Suprapubic skin (tissue), 4 donors: ENCODE measurements around the gene POFUT1. TPM values are rescaled to one million over a fixed set of nuclear protein-coding genes. Genes with fewer than 3 reads are reported as not detected.

Experiments used
- DNase-seq, 2 donors: peaks; one replicate each; pipeline ENCODE4 v3.0.0-alpha.2; 2019; ENCODE audit warnings: low spot score in 2 of 2
- H3K27ac ChIP-seq: fragments of 200-600 bp; sonication (generic); one replicate; pipeline ENCODE4 v1.5.1; 2019
- H3K27me3 ChIP-seq: fragments of 200-600 bp; sonication (generic); one replicate; pipeline ENCODE4 v1.5.1; 2019
- H3K36me3 ChIP-seq: fragments of 200-600 bp; sonication (generic); one replicate; pipeline ENCODE4 v1.5.1; 2019
- H3K4me1 ChIP-seq: fragments of 200-600 bp; sonication (generic); one replicate; pipeline ENCODE4 v1.5.1; 2019
- H3K4me3 ChIP-seq: fragments of 200-600 bp; sonication (generic); one replicate; pipeline ENCODE4 v1.5.1; 2019; ENCODE audit warnings: mild to moderate bottlenecking
- H3K9me3 ChIP-seq: fragments of 200-600 bp; sonication (generic); one replicate; pipeline ENCODE4 v1.5.1; 2019
- EP300 ChIP-seq: sonication (generic); formaldehyde crosslinking; IDR thresholded peaks from one replicate; pipeline ENCODE4 v1.6.1; 2017; ENCODE audit warnings: antibody characterized with exemption
- POLR2A ChIP-seq, 2 donors: fragments of 450-650 bp; IDR thresholded peaks; one replicate each; pipeline ENCODE4 v1.6.1; 2017; ENCODE audit warnings: antibody characterized with exemption in 2 of 2, mild to moderate bottlenecking in 2 of 2, moderate library complexity in 2 of 2
- POLR2AphosphoS5 ChIP-seq, 3 donors: sonication (generic); formaldehyde crosslinking; IDR thresholded peaks; one replicate each; pipeline ENCODE4 v1.6.1; 2017; ENCODE audit warnings: antibody characterized with exemption in 3 of 3
- WGBS: methylation state at CpG from one replicate; pipeline ENCODE4 v1.1.5; 2018; 5-methylcytosine and 5-hydroxymethylcytosine counted together
- total RNA-seq, 4 donors: library from RNA; depleted of rRNA; stranded (reverse); fragments of >200 nt; gene quantifications; one replicate each; pipeline ENCODE4 v1.1.0, GENCODE V29; 2016
- TF ChIP-seq, protein P1 (sequence below), 2 donors: fragments of 200-600 bp in 1 of 2; fragments of 450-650 bp in 1 of 2; sonication (generic) in 1 of 2; IDR thresholded peaks; one replicate each; pipeline ENCODE4 v1.5.1; 2016 to 2019; ENCODE audit warnings: antibody characterized with exemption in 2 of 2, mild to moderate bottlenecking in 1 of 2, moderate library complexity in 1 of 2

The POFUT1 gene
- total RNA-seq, 4 donors from 2014 or later = 19.0 to 36.4 (median 24.1) TPM

DNA sequence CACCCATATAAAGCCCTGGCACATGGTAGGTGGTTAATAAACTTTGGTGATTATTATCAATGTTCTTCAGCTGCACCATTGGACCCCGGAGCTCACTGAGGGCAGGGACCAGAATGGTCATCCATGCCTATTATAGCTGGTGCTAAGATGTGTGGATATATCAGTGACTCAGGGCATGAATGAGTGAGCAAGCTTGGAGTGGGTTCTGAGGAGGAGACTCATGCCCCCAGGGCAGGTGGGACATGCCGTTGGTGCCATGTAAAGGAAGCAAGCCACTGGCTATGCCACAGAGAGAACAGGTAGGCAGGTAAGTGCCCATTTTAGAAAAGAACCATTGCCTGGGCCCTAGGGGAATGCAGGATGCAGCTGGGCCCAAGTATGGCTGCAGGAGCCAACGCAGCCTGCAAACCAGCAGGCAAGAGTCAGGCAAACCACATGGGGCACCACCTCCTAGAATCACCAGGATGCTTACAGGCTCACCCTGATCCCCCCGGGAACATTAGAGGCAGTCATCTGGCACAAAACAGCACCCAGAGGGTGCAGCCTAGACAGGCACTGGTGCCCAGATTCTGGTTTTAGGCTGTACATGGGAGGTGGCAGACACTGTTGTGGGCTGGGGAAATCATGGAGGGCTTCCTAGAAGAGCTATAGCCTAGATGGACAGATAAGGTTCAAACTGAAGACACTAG, 23.6 kb upstream of the POFUT1 start:
- TF ChIP-seq EP300 (no peak), POLR2AphosphoS5 (IDR thresholded peaks at IDR 0.05) (no peak), POLR2A (IDR thresholded peaks at IDR 0.05) (no peak)
- TF ChIP-seq, protein P1, sequence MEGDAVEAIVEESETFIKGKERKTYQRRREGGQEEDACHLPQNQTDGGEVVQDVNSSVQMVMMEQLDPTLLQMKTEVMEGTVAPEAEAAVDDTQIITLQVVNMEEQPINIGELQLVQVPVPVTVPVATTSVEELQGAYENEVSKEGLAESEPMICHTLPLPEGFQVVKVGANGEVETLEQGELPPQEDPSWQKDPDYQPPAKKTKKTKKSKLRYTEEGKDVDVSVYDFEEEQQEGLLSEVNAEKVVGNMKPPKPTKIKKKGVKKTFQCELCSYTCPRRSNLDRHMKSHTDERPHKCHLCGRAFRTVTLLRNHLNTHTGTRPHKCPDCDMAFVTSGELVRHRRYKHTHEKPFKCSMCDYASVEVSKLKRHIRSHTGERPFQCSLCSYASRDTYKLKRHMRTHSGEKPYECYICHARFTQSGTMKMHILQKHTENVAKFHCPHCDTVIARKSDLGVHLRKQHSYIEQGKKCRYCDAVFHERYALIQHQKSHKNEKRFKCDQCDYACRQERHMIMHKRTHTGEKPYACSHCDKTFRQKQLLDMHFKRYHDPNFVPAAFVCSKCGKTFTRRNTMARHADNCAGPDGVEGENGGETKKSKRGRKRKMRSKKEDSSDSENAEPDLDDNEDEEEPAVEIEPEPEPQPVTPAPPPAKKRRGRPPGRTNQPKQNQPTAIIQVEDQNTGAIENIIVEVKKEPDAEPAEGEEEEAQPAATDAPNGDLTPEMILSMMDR (IDR thresholded peaks at IDR 0.05) = no peak

DNA sequence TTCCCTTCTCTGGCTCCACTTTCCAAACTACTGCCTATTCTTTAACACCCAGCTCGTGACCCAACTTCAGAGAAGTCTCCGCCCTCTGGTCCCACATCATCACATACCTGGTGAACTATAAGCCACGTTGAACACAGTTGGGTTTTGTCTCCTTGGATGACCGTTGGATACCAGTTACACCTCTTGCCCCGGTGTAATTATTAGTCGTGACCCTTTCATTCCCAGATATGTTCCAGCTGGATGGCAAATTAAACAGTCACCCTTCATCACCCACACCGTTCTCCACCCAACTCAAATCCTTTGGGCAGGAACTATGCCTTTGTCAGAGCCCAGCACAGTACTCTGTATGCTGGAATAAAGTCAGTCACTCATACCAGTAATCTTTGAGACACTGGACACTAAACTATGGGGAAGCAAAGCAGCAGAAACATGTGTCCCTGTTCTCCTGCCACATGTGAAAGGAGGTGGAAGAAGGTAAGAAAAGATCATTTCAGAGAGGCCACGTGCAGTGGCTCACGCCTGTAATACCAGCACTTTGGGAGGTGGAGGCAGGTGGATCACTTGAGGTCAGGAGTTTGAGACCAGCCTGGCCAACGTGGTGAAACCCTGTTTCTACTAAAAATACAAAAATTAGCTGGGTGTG, 22.6 kb upstream of the POFUT1 start:
- no peaks in the 10 kb centered on the region for H3K9me3 ChIP-seq
- TF ChIP-seq, protein P1 (IDR thresholded peaks at IDR 0.05) = no peak
- TF ChIP-seq POLR2AphosphoS5 (IDR thresholded peaks at IDR 0.05) = no peak
- TF ChIP-seq POLR2A (IDR thresholded peaks at IDR 0.05) = no peak
- no peak for TF ChIP-seq EP300
- peak in 1 of 2 donors; percentile 24 for DNase-seq
- H3K27ac ChIP-seq = no peak overlapping the region
- H3K27me3 ChIP-seq = no peaks in the 10 kb centered on the region
- H3K36me3 ChIP-seq = no peaks in the 10 kb centered on the region
- H3K4me1 ChIP-seq = peaks cover 14% of the 10 kb centered on the region
- no peak overlapping the region for H3K4me3 ChIP-seq
- 84% methylated on average over 10 of the region's 10 CpGs for WGBS

More for the DNA sequence above, 23.6 kb upstream of the POFUT1 start:
- Histone ChIP-seq H3K36me3 (no peaks in the 10 kb centered on the region), H3K4me3 (no peak overlapping the region), H3K9me3 (no peaks in the 10 kb centered on the region), H3K27ac (no peak overlapping the region), H3K27me3 (no peaks in the 10 kb centered on the region), H3K4me1 (peaks cover 4% of the 10 kb centered on the region)
- 85% methylated on average over 3 of the region's 4 CpGs for WGBS
- peak in 1 of 2 donors; percentile 30 for DNase-seq

DNA sequence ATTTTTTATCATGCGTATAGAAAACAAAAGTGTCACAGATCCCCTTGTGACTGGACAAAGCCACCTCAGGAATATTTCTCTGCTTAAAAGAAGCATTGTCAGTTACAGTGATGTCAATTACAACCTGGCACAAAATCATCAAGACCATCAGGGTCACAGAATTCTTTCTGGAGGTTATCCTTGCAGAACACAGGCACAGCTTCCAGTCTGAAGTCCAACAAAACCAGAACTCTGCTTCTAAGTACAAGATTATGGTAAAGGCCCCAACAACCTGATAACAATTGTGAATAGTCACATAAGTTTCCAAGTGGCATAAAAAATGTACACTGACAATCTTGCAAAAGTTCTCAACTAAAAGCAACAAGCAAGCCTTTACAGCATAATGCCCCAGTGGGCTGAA, 21.2 kb upstream of the POFUT1 start:
- no peaks in the 10 kb centered on the region for H3K27me3 ChIP-seq
- WGBS = 100% methylated on average over 1 of the region's 1 CpG
- TF ChIP-seq, protein P1 (IDR thresholded peaks at IDR 0.05) = no peak
- no peak for TF ChIP-seq POLR2AphosphoS5 (IDR thresholded peaks at IDR 0.05)
- TF ChIP-seq EP300 = no peak
- TF ChIP-seq POLR2A (IDR thresholded peaks at IDR 0.05) = no peak
- no peak overlapping the region for H3K27ac ChIP-seq
- H3K9me3 ChIP-seq = no peaks in the 10 kb centered on the region
- H3K4me1 ChIP-seq = peaks cover 20% of the 10 kb centered on the region
- no peak overlapping the region for H3K4me3 ChIP-seq
- H3K36me3 ChIP-seq = no peaks in the 10 kb centered on the region
- DNase-seq = no peak

DNA sequence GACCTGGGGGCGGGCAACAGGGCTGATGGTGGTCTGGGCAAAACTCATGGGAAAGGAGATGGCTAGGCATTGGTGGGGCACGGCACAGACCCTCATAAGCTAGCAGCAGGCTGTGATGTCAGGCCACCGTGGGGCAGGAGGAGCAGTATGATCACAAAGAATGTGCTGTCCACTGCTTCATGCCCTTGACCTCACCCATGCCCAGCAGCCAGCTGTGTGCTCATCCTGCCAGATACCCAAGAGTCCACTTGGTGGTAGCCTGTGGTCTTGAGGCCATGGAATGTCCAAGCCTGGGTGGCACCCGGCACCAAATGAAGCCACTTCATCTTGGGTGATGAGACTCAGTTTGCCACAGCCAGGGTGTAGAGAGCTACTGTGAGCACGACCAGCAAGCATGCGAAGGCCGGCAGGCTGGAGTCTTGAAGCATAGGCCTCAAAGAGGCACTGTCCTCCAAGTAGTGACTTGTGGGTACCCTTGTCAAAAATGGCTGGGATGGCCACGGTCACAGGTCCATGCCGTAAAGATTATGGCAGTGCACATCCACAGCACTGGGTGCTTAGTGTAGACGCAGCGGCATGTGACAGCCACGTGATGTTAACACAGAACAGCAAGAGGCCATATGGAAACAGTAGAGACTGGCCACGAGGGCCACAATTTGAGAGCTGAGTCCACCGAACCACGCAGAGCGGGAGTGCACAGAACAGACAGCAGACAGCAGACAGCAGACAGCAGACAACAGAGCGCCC, 19.1 kb upstream of the POFUT1 start:
- TF ChIP-seq, protein P1 (IDR thresholded peaks at IDR 0.05) = no peak
- TF ChIP-seq EP300 (no peak), POLR2A (IDR thresholded peaks at IDR 0.05) (no peak), POLR2AphosphoS5 (IDR thresholded peaks at IDR 0.05) (no peak)
- peak overlapping the region; percentile 82 for H3K4me3 ChIP-seq

DNA sequence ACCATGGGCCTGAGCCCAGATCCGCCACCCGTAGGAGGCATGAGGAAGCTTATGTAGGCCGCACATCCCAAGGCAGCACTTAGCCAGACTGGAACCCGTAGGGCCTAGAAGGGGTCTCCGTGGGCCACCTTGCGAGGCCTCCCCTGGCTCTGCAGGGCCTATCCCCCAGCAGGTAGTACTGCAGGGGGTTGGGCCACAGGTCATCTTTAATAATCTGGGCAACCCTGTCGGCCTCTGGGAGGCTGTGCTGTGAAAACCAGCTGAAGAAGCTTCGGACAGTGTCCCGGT, 18.6 kb upstream of the POFUT1 start:
- Histone ChIP-seq H3K4me3 (peak overlapping the region; percentile 82), H3K27me3 (no peaks in the 10 kb centered on the region), H3K4me1 (peaks cover 24% of the 10 kb centered on the region), H3K36me3 (no peaks in the 10 kb centered on the region), H3K9me3 (no peaks in the 10 kb centered on the region), H3K27ac (no peak overlapping the region)
- DNase-seq = no peak
- TF ChIP-seq, protein P1 (IDR thresholded peaks at IDR 0.05) = no peak
- no peak for TF ChIP-seq POLR2AphosphoS5 (IDR thresholded peaks at IDR 0.05)
- no peak for TF ChIP-seq POLR2A (IDR thresholded peaks at IDR 0.05)
- TF ChIP-seq EP300 = no peak
- WGBS = 100% methylated on average over 2 of the region's 9 CpGs

More for the DNA sequence above, 19.1 kb upstream of the POFUT1 start:
- H3K27me3 ChIP-seq = no peaks in the 10 kb centered on the region
- H3K27ac ChIP-seq = no peak overlapping the region
- WGBS = 97% methylated on average over 13 of the region's 17 CpGs
- no peaks in the 10 kb centered on the region for H3K36me3 ChIP-seq
- no peaks in the 10 kb centered on the region for H3K9me3 ChIP-seq
- peaks cover 24% of the 10 kb centered on the region for H3K4me1 ChIP-seq
- no peak for DNase-seq
